ENCODE results near the gene PPP2R3B. TPM values are rescaled to one million over a fixed set of nuclear protein-coding genes. Genes with fewer than 3 reads are reported as not detected.

Gene PPP2R3B
- total RNA-seq, 2 experiments from 2014 or later = 12.1 to 14.0 TPM

DNA sequence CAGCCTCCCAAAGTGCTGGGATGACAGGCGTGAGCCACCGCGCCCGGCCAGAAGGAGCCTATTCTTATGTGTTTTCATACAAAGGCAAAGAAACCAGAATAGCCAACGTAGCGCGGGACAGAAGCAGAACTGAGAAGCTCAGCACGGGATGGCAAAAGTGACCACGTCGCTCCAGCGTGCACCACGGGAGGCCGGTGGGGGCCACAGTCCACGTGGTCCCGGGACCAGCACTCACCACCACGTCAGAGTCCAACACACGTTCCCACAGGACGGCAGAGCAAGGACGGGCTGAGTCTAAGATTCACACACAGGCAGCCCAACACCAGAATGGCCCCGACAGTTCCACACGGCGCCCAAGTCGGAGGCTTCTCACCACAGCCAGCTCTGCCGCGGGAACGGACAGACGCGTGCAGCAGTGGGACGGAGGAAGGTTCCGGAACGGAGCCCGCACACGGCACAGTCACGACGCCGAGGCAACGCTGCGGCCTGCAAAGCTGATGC is 49.3 kb downstream of the PPP2R3B start:
- Histone ChIP-seq H3K27me3 (ENCODE audit: control insufficient read depth in 1 of 2, insufficient read depth in 2 of 2, low read length in 2 of 2) (peaks cover 0 to under 1% of the 10 kb centered on the region in 2 experiments), H3K9me3 (ENCODE audit: control insufficient read depth in 1 of 2, insufficient read depth in 1 of 2, low read length in 2 of 2) (peaks cover 0 to 13% of the 10 kb centered on the region in 2 experiments), H3K4me1 (ENCODE audit: insufficient read depth, low read length) (no peaks in the 10 kb centered on the region), H3K27ac (ENCODE audit: low read depth in 1 of 2, low read length in 2 of 2) (no peak overlapping the region), H3K36me3 (ENCODE audit: insufficient read depth, low read length) (peaks cover 5% of the 10 kb centered on the region), H3K4me3 (ENCODE audit: low read length) (no peak overlapping the region)
- ATAC-seq (ENCODE audit: poor library complexity) (no peak), DNase-seq (no peak)
- Mint-ChIP-seq H3K9me3 (no peaks in the 10 kb centered on the region), H3K27me3 (no peaks in the 10 kb centered on the region), H3K4me1 (ENCODE audit: low read depth) (no peaks in the 10 kb centered on the region), H3K36me3 (ENCODE audit: low read depth) (peaks cover 19% of the 10 kb centered on the region), H3K27ac (no peak overlapping the region), H3K4me3 (no peak overlapping the region)
- POLR2A ChIA-PET = no interaction called here
- TF ChIP-seq, protein P1, sequence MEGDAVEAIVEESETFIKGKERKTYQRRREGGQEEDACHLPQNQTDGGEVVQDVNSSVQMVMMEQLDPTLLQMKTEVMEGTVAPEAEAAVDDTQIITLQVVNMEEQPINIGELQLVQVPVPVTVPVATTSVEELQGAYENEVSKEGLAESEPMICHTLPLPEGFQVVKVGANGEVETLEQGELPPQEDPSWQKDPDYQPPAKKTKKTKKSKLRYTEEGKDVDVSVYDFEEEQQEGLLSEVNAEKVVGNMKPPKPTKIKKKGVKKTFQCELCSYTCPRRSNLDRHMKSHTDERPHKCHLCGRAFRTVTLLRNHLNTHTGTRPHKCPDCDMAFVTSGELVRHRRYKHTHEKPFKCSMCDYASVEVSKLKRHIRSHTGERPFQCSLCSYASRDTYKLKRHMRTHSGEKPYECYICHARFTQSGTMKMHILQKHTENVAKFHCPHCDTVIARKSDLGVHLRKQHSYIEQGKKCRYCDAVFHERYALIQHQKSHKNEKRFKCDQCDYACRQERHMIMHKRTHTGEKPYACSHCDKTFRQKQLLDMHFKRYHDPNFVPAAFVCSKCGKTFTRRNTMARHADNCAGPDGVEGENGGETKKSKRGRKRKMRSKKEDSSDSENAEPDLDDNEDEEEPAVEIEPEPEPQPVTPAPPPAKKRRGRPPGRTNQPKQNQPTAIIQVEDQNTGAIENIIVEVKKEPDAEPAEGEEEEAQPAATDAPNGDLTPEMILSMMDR (IDR thresholded peaks at IDR 0.05) = no peak
- CTCF ChIA-PET = no interaction called here
- intact Hi-C loops (cut with DNase I, micrococcal nuclease) = no loop called here

DNA sequence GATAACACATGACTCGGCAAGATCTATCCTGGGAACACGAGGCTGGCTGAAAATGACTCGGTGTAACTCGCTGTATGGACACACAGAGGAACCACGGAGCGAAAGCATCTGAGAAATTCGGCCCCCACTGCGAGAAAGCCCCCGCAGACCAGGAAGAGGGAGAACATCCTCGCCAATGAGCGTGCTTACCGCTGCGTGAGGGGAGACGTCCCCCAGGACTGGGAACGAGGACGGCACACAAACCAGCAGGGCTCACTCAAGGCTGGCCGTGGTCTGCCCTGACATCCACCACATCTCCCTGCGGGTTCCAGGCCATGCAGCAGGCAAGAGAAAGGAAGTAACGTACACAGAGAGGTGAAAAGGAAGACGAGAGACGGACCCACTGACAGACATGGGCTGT is 50.5 kb downstream of the PPP2R3B start:
- peaks cover 2% of the 10 kb centered on the region for H3K36me3 ChIP-seq (ENCODE audit: insufficient read depth, low read length)
- H3K36me3 Mint-ChIP-seq (ENCODE audit: low read depth) = peaks cover 19% of the 10 kb centered on the region
- no peak overlapping the region for H3K27ac Mint-ChIP-seq
- TF ChIP-seq, protein P1 (IDR thresholded peaks at IDR 0.05) = no peak
- H3K4me1 ChIP-seq (ENCODE audit: insufficient read depth, low read length) = peaks cover 9% of the 10 kb centered on the region
- no peaks in the 10 kb centered on the region for H3K4me1 Mint-ChIP-seq (ENCODE audit: low read depth)
- H3K4me3 ChIP-seq (ENCODE audit: low read length) = no peak overlapping the region
- H3K27me3 ChIP-seq (ENCODE audit: control insufficient read depth in 1 of 2, insufficient read depth in 2 of 2, low read length in 2 of 2) = peaks cover 5 to 11% of the 10 kb centered on the region in 2 experiments
- H3K4me3 Mint-ChIP-seq = no peak overlapping the region
- no peak for ATAC-seq (ENCODE audit: poor library complexity)
- POLR2A ChIA-PET = no interaction called here
- intact Hi-C loops (cut with DNase I, micrococcal nuclease) = no loop called here
- no peaks in the 10 kb centered on the region for H3K27me3 Mint-ChIP-seq
- H3K9me3 ChIP-seq (ENCODE audit: control insufficient read depth in 1 of 2, insufficient read depth in 1 of 2, low read length in 2 of 2) = peaks cover 0 to 18% of the 10 kb centered on the region in 2 experiments
- no peaks in the 10 kb centered on the region for H3K9me3 Mint-ChIP-seq
- no peak overlapping the region for H3K27ac ChIP-seq (ENCODE audit: low read depth in 1 of 2, low read length in 2 of 2)
- DNase-seq = no peak
- CTCF ChIA-PET = no interaction called here

DNA sequence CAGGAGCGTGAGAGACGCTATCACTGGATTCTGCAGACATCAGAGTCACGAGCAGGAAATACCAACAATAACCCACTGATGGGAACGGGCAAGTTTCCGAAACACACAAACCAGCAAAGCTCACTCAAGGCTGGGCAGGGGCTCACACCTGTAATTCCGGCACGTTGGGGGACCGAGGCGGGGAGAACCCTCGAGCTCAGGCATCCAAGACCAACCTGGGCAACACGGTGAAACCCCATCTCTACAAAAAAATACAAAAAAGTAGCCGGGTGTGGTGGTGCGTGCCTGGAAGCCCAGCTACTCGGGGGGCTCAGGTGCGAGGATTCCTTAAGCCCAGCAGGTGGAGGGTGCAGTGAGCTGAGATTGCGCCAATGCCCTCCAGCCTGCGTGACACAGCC is 51.0 kb downstream of the PPP2R3B start:
- Mint-ChIP-seq H3K4me1 (ENCODE audit: low read depth) (no peaks in the 10 kb centered on the region), H3K36me3 (ENCODE audit: low read depth) (peaks cover 19% of the 10 kb centered on the region), H3K9me3 (no peaks in the 10 kb centered on the region), H3K27ac (no peak overlapping the region), H3K4me3 (no peak overlapping the region), H3K27me3 (no peaks in the 10 kb centered on the region)
- ATAC-seq (ENCODE audit: poor library complexity) (no peak), DNase-seq (no peak)
- peaks cover 0 to 22% of the 10 kb centered on the region in 2 experiments for H3K9me3 ChIP-seq (ENCODE audit: control insufficient read depth in 1 of 2, insufficient read depth in 1 of 2, low read length in 2 of 2)
- intact Hi-C loops (cut with DNase I, micrococcal nuclease) = no loop called here
- POLR2A ChIA-PET = no interaction called here
- peaks cover 14% of the 10 kb centered on the region for H3K4me1 ChIP-seq (ENCODE audit: insufficient read depth, low read length)
- CTCF ChIA-PET = no interaction called here
- no peak overlapping the region for H3K27ac ChIP-seq (ENCODE audit: low read depth in 1 of 2, low read length in 2 of 2)
- H3K27me3 ChIP-seq (ENCODE audit: control insufficient read depth in 1 of 2, insufficient read depth in 2 of 2, low read length in 2 of 2) = peaks cover 6 to 16% of the 10 kb centered on the region in 2 experiments
- H3K4me3 ChIP-seq (ENCODE audit: low read length) = no peak overlapping the region
- H3K36me3 ChIP-seq (ENCODE audit: insufficient read depth, low read length) = peaks cover 2% of the 10 kb centered on the region
- TF ChIP-seq, protein P1 (IDR thresholded peaks at IDR 0.05) = no peak
